Measurements from ENCODE around the gene FGB. TPM values are rescaled to one million over a fixed set of nuclear protein-coding genes. Genes with fewer than 3 reads are reported as not detected.

Gene FGB
- total and polyA plus RNA-seq, 10 donors, result 0.74 to 2.3 TPM; not detected in 8

DNA sequence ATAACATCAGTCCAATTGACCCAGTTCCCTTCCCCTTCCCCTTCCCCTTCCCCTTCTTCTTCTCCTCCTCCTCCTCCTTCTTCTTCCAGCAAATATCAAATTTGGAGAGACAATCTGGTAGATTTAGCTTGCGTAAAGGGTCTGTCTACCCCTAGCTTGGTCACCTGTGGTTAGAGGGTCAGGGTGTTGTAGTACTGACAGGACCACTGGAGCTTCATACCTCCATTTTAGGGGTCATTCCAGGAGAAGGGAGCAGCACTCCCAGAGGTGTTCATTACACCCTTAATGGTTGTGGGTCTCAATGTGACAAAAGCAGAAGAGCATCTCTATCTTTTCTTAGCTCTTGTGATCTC is 3.7 kb upstream of the FGB start:
- Histone ChIP-seq H3K27ac (no peak overlapping the region), H3K9me3 (no peaks in the 10 kb centered on the region), H3K27me3 (replicated peaks in 1 of 7) (no peaks in the 10 kb centered on the region), H3K4me3 (no peak overlapping the region), H3K36me3 (no peaks in the 10 kb centered on the region), H3K4me1 (no peaks in the 10 kb centered on the region)
- no peak for DNase-seq
- no peak for TF ChIP-seq POLR2A (IDR thresholded peaks at IDR 0.05)
- TF ChIP-seq, protein P1, sequence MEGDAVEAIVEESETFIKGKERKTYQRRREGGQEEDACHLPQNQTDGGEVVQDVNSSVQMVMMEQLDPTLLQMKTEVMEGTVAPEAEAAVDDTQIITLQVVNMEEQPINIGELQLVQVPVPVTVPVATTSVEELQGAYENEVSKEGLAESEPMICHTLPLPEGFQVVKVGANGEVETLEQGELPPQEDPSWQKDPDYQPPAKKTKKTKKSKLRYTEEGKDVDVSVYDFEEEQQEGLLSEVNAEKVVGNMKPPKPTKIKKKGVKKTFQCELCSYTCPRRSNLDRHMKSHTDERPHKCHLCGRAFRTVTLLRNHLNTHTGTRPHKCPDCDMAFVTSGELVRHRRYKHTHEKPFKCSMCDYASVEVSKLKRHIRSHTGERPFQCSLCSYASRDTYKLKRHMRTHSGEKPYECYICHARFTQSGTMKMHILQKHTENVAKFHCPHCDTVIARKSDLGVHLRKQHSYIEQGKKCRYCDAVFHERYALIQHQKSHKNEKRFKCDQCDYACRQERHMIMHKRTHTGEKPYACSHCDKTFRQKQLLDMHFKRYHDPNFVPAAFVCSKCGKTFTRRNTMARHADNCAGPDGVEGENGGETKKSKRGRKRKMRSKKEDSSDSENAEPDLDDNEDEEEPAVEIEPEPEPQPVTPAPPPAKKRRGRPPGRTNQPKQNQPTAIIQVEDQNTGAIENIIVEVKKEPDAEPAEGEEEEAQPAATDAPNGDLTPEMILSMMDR (IDR thresholded peaks at IDR 0.05 in 8 of 11, conservative IDR thresholded peaks at IDR 0.05 in 3 of 11), result no peak
- no peak for TF ChIP-seq POLR2AphosphoS5 (IDR thresholded peaks at IDR 0.05)
- intact Hi-C loops (cut with DNase I; ENCODE audit: low total_unique reads), result loop anchor here (10.0 kb wide), 1 partner anchor 806 kb away; no protein-coding TSS in a partner anchor
- 68 to 100% (median 91%) methylated on average over 1 of the region's 1 CpG for WGBS, 5 donors

DNA sequence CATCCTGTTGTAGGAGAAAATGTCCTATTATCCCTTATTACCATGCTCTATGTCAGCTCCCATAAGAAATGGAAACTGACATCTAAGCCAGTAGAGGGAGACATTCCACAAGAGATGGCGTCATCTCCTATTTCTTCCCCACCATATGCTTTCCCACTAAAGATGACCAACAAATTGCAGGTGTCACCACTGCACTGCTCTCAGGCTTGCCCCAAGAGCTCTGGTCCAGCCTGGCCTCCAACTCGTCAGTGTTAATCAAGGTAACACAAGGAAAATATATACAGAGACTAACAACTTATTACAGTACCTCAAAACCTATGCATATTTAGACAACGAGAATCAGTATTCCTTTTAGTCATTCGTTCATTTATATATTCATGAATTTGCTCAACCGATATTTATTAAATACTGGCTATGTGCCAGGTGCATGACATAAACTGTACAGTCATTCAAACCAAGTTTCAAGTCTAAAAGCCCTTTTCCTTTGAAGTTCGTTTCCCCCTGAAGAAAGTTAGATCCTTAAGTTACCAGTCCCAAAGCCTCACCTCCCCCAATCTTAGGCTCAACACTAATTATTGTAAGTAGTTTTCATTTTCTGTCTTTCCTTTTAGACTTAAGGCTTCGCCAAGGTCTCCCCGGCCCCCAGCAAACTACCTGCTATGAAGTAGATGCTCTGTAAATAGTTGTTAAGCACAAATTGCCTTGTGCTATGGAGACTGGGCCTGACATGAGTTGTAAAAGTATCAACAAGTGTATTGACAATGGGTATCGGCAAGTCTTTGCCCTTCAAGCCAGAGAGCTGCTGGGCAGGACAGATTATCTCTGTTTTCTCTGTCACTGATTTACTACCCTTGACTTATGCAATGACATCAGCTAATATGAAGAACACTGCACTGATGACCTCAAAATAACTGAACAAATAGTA is 3.1 kb upstream of the FGB start:
- Histone ChIP-seq H3K36me3 (no peaks in the 10 kb centered on the region), H3K4me3 (no peak overlapping the region), H3K4me1 (no peaks in the 10 kb centered on the region), H3K27me3 (replicated peaks in 1 of 7) (no peaks in the 10 kb centered on the region), H3K27ac (no peak overlapping the region), H3K9me3 (no peaks in the 10 kb centered on the region)
- 62 to 82% (median 73%) methylated on average over 9 of the region's 9 CpGs for WGBS, 5 donors
- no peak for TF ChIP-seq POLR2AphosphoS5 (IDR thresholded peaks at IDR 0.05)
- TF ChIP-seq, protein P1 (IDR thresholded peaks at IDR 0.05 in 8 of 11, conservative IDR thresholded peaks at IDR 0.05 in 3 of 11), result peak in 8 of 11 experiments; percentile 19 to 55 (median 40)
- no peak for DNase-seq
- intact Hi-C loops (cut with DNase I; ENCODE audit: low total_unique reads), result loop anchor here (10.0 kb wide), 1 partner anchor 805 kb away; no protein-coding TSS in a partner anchor

DNA sequence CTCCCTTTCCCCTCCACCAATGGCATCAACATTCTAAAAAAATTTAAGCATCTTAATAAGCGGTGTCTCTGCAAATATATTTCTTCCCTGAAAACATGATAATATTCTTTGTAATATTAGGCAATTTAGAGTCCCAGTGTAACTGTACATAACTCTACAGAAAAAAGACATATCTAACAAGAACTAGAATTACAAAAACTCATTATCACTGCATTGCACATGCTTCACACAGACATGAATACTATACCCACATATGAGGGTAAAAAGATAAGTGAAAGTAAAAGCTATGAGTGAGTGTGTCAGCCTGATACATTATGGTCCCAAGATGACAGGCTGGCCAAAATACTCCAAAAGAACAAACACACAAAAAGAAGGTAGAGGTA is 2.4 kb upstream of the FGB start:
- Histone ChIP-seq H3K27me3 (replicated peaks in 1 of 7) (no peaks in the 10 kb centered on the region), H3K36me3 (no peaks in the 10 kb centered on the region), H3K9me3 (no peaks in the 10 kb centered on the region), H3K4me1 (no peaks in the 10 kb centered on the region), H3K27ac (no peak overlapping the region), H3K4me3 (no peak overlapping the region)
- no peak for TF ChIP-seq POLR2AphosphoS5 (IDR thresholded peaks at IDR 0.05)
- intact Hi-C loops (cut with DNase I; ENCODE audit: low total_unique reads), result no loop called here
- WGBS, 5 donors, result 89 to 100% (median 97%) methylated on average over 1 of the region's 1 CpG
- DNase-seq, result no peak

DNA sequence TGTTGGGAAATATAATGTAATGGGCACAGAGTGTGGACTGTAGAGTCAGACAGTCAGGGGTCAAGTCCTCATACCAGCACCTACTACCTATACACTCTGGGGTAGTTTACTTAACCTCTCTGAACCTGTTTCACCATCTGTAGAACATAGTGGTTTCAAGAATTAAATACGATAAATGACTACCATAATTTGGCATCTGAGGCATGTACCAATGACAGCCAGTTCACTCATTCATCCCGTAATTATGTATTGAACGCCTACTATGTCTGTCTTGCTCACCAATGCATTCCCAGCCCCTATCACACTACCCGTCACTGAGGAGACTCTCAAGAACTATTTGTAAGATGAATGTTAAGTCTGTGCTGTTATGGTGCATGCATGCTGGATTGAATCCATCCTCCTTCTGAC is 2.0 kb upstream of the FGB start:
- H3K27ac ChIP-seq, result no peak overlapping the region
- TF ChIP-seq, protein P1 (IDR thresholded peaks at IDR 0.05 in 8 of 11, conservative IDR thresholded peaks at IDR 0.05 in 3 of 11), result no peak
- no peak for TF ChIP-seq POLR2A (IDR thresholded peaks at IDR 0.05)
- TF ChIP-seq POLR2AphosphoS5 (IDR thresholded peaks at IDR 0.05), result no peak
- intact Hi-C loops (cut with DNase I; ENCODE audit: low total_unique reads), result no loop called here
- no peaks in the 10 kb centered on the region for H3K36me3 ChIP-seq
- WGBS, 5 donors, result 86 to 92% (median 87%) methylated on average over 4 of the region's 4 CpGs
- no peaks in the 10 kb centered on the region for H3K4me1 ChIP-seq
- H3K9me3 ChIP-seq, result no peaks in the 10 kb centered on the region
- no peaks in the 10 kb centered on the region for H3K27me3 ChIP-seq (replicated peaks in 1 of 7)
- DNase-seq, result no peak
- H3K4me3 ChIP-seq, result no peak overlapping the region
